GM12878 (cell line): ENCODE results near the gene TMEM131L. TPM values are rescaled to one million over a fixed set of nuclear protein-coding genes. Genes with fewer than 3 reads are reported as not detected.
A peak's percentile ranks its signal among the peaks of the same experiment; 100 is the strongest.

Source experiments
- ATAC-seq: fragments of 200-7000 bp; cut with Tn5 transposase; 3 replicates; pipeline ENCODE4 v1.9.1; 2020; ENCODE audit warnings: mild to moderate bottlenecking, moderate library complexity
- BruUV-seq: library from RNA; stranded (reverse); fragments of 400-500 nt; replicated peaks from 2 replicates; lab custom pipeline; 2021; lab: Mats Ljungman, UMichigan
- CTCF ChIA-PET: fragments of 300-600 bp; sonication (Branson Sonifier 250); formaldehyde crosslinking; extraction: SDS; loops from one replicate; lab custom pipeline; 2021; ENCODE audit warnings: inconsistent platforms; lab: Yijun Ruan, JAX
- POLR2A ChIA-PET: fragments of 350-600 bp; formaldehyde crosslinking; extraction: SDS; loops from one replicate; lab custom pipeline; 2021; ENCODE audit warnings: inconsistent platforms; lab: Charles Lee
- RAD21 ChIA-PET: fragments of 300-600 bp; sonication (Branson Sonifier 250); formaldehyde crosslinking; loops from one replicate; lab custom pipeline; 2023; ENCODE audit warnings: antibody characterized with exemption; ENCODE audit not compliant: unreplicated experiment; lab: Charles Lee
- SMC1A ChIA-PET: fragments of 300-600 bp; sonication (Branson Sonifier 250); formaldehyde crosslinking; loops from one replicate; lab custom pipeline; 2023; ENCODE audit not compliant: unreplicated experiment, uncharacterized antibody; lab: Charles Lee
- DNase-seq: peaks from one replicate; pipeline ENCODE4 v3.0.0-alpha.2; 2011; ENCODE audit warnings: low read depth, low spot score
- FAIRE-seq: peaks from 3 replicates; lab custom pipeline; 2011; peaks lifted over from hg19 to GRCh38; lab: Jason Lieb, UNC
- H2AFZ ChIP-seq: 2 replicates; pipeline ENCODE4 v1.6.0; 2011; ENCODE audit warnings: low read depth, low read length, control low read depth; ENCODE audit not compliant: control insufficient read depth
- H3K27ac ChIP-seq: 2 replicates; pipeline ENCODE4 v1.5.1; 2011; ENCODE audit warnings: control low read depth; ENCODE audit not compliant: control insufficient read depth, insufficient read depth
- H3K27me3 ChIP-seq, 2 experiments: replicated peaks in 1 of 2; 2 replicates each; pipeline versions ENCODE4 v1.6.0 to v1.6.1; 2011; ENCODE audit warnings: low read length in 1 of 2; ENCODE audit not compliant: control insufficient read depth in 2 of 2, insufficient read depth in 2 of 2
- H3K36me3 ChIP-seq, 2 experiments: 2 replicates each; pipeline ENCODE4 v1.5.1; 2011; ENCODE audit warnings: low read length in 1 of 2; ENCODE audit not compliant: control insufficient read depth in 2 of 2, insufficient read depth in 2 of 2
- H3K4me1 ChIP-seq: 2 replicates; pipeline ENCODE4 v1.6.1; 2011; ENCODE audit warnings: mild to moderate bottlenecking, low read length, moderate library complexity, mixed read lengths; ENCODE audit not compliant: control insufficient read depth, insufficient read depth
- H3K4me2 ChIP-seq: 2 replicates; pipeline ENCODE4 v1.6.0; 2011; ENCODE audit warnings: control low read depth; ENCODE audit not compliant: control insufficient read depth, insufficient read depth
- H3K4me3 ChIP-seq: fragments of 200-600 bp; sonication (generic); 2 replicates; pipeline ENCODE4 v1.5.1; 2016
- H3K79me2 ChIP-seq: 2 replicates; pipeline ENCODE4 v1.6.0; 2011; ENCODE audit warnings: low read length; ENCODE audit not compliant: control insufficient read depth, insufficient read depth
- H3K9ac ChIP-seq: 2 replicates; pipeline ENCODE4 v1.8.0; 2011; ENCODE audit warnings: low read length, control low read depth, mixed read lengths; ENCODE audit not compliant: control insufficient read depth, insufficient read depth
- H3K9me3 ChIP-seq: replicated peaks from 3 replicates; pipeline ENCODE4 v1.5.1; 2011; ENCODE audit warnings: mild to moderate bottlenecking, low read length; ENCODE audit not compliant: control insufficient read depth, insufficient read depth
- H4K20me1 ChIP-seq: 2 replicates; pipeline ENCODE4 v1.6.0; 2011; ENCODE audit not compliant: control insufficient read depth, insufficient read depth
- CHD2 ChIP-seq: IDR thresholded peaks from 2 replicates; pipeline ENCODE4 v1.6.1; 2011; ENCODE audit warnings: low read depth, low read length, improper control_type of control experiment, borderline replicate concordance
- CREB1 ChIP-seq: IDR thresholded peaks from 2 replicates; pipeline ENCODE4 v1.6.1; 2012; ENCODE audit warnings: low read depth, mild to moderate bottlenecking, inconsistent platforms
- IKZF1 ChIP-seq: fragments of 450-650 bp; conservative IDR thresholded peaks from 2 replicates; pipeline ENCODE4 v1.6.1; 2017; ENCODE audit warnings: antibody characterized with exemption, mild to moderate bottlenecking
- KDM1A ChIP-seq: fragments of 200-600 bp; sonication (generic); IDR thresholded peaks from 2 replicates; pipeline ENCODE4 v1.6.1; 2016; ENCODE audit warnings: borderline replicate concordance
- MEF2A ChIP-seq: IDR thresholded peaks from 2 replicates; pipeline ENCODE4 v1.6.1; 2011; ENCODE audit warnings: low read depth, mild to moderate bottlenecking, low read length, moderate library complexity; ENCODE audit not compliant: insufficient read depth
- MLLT1 ChIP-seq: fragments of 450-650 bp; IDR thresholded peaks from 2 replicates; pipeline ENCODE4 v1.6.1; 2016; ENCODE audit warnings: mild to moderate bottlenecking
- MXI1 ChIP-seq: fragments of 150-350 bp; IDR thresholded peaks from 2 replicates; pipeline ENCODE4 v1.6.1; 2011; ENCODE audit warnings: low read depth, mild to moderate bottlenecking, inconsistent platforms, low read length, improper control_type of control experiment
- NR2F1 ChIP-seq: fragments of 450-650 bp; conservative IDR thresholded peaks from 2 replicates; pipeline ENCODE4 v1.6.1; 2017; ENCODE audit warnings: mild to moderate bottlenecking
- POLR2A ChIP-seq: IDR thresholded peaks from 2 replicates; pipeline ENCODE4 v1.6.1; 2011; ENCODE audit warnings: low read depth, mild to moderate bottlenecking, low read length
- POLR2AphosphoS5 ChIP-seq: IDR thresholded peaks from 2 replicates; pipeline ENCODE4 v1.6.1; 2011; ENCODE audit warnings: mild to moderate bottlenecking, low read length, inconsistent platforms
- POU2F2 ChIP-seq: IDR thresholded peaks from 3 replicates; pipeline ENCODE4 v1.6.1; 2011; ENCODE audit warnings: low read depth, mild to moderate bottlenecking, low read length, borderline replicate concordance
- RBBP5 ChIP-seq: fragments of 200-600 bp; sonication (generic); conservative IDR thresholded peaks from 2 replicates; pipeline ENCODE4 v1.6.1; 2016
- SPI1 ChIP-seq: IDR thresholded peaks from 2 replicates; pipeline ENCODE4 v1.6.1; 2011; ENCODE audit warnings: low read depth, mild to moderate bottlenecking, low read length, moderate library complexity, borderline replicate concordance; ENCODE audit not compliant: insufficient read depth
- SRF ChIP-seq, 2 experiments: IDR thresholded peaks; 2 replicates each; pipeline ENCODE4 v1.6.1; 2011; ENCODE audit warnings: low read depth in 2 of 2, low read length in 2 of 2, mild to moderate bottlenecking in 1 of 2, moderate library complexity in 1 of 2
- TAF1 ChIP-seq: IDR thresholded peaks from 2 replicates; pipeline ENCODE4 v1.6.1; 2011; ENCODE audit warnings: mild to moderate bottlenecking, low read depth, low read length, borderline replicate concordance
- TCF12 ChIP-seq: IDR thresholded peaks from 2 replicates; pipeline ENCODE4 v1.6.1; 2011; ENCODE audit warnings: low read depth, mild to moderate bottlenecking, low read length
- ZSCAN29 ChIP-seq: fragments of 450-650 bp; IDR thresholded peaks from 2 replicates; pipeline ENCODE4 v1.6.1; 2017; ENCODE audit warnings: mild to moderate bottlenecking, moderate library complexity
- WGBS: methylation state at CpG from one replicate; pipeline ENCODE4 v1.1.6; 2016; ENCODE audit warnings: low lambda C conversion rate; ENCODE audit not compliant: insufficient replicate concordance, insufficient coverage; ENCODE audit errors: missing lambda C conversion rate; 5-methylcytosine and 5-hydroxymethylcytosine counted together
- in situ Hi-C: fragments of 300-500 bp; cut with MboI; formaldehyde crosslinking; loops from 9 replicates; pipeline ENCODE4 v1.14.3; 2018; ENCODE audit warnings: mixed read lengths
- intact Hi-C: fragments of 100-400 bp; cut with micrococcal nuclease; formaldehyde crosslinking; loops from one replicate; pipeline ENCODE4 v1.14.2; 2022; ENCODE audit not compliant: unreplicated experiment
- polyA plus RNA-seq, 11 experiments: library from polyadenylated mRNA; depleted of rRNA in 4 of 11; unstranded in 6 of 11; stranded (reverse) in 5 of 11; fragments of >200 nt; fragmentation: Nextera tagmentation in 4 of 11; fragmentation: Illumina TruSeq in 1 of 11; extraction: Ambion mirVana in 4 of 11; extraction: Trizol in 1 of 11; gene quantifications; 1 replicate in 1 of 11; 2 replicates in 10 of 11; pipeline versions ENCODE4 v1.2.1 to v1.2.3, GENCODE V29; 2011 to 2016; ENCODE audit warnings: inconsistent platforms in 2 of 11, missing spikeins in 2 of 11, low read depth in 1 of 11
- total RNA-seq, 4 experiments: library from RNA; depleted of rRNA in 3 of 4; stranded (reverse); fragments of >200 nt in 3 of 4; fragmentation: Illumina TruSeq in 1 of 4; extraction: Trizol in 1 of 4; gene quantifications; 2 replicates each; pipeline versions ENCODE4 v1.2.1 to v1.2.3, GENCODE V29; 2013 to 2021

The TMEM131L gene
- total and polyA plus RNA-seq, 10 of the 15 experiments (the other 5 are each of a cell fraction or from before 2014, with no cell fraction given), result 8.5 to 101 (median 74.4) TPM

GRCh38 chr4:153474251-153474650 is 8.1 kb downstream of the TMEM131L start:
- FAIRE-seq, result no peak

GRCh38 chr4:153476829-153477574 is 10.8 kb downstream of the TMEM131L start:
- Histone ChIP-seq H3K36me3 (peaks cover 8 to 38% of the 10 kb centered on the region in 2 experiments), H2AFZ (no peak overlapping the region), H3K4me1 (peaks cover 63% of the 10 kb centered on the region), H3K9me3 (no peaks in the 10 kb centered on the region; the same call in 1 of the 3 replicates), H3K27ac (0 out of 2 replicates have a peak overlapping the region, but pooled peaks have one; percentile 6), H3K79me2 (peaks cover 95% of the 10 kb centered on the region), H3K9ac (no peak overlapping the region), H3K4me2 (peak overlapping the region; percentile 66), H4K20me1 (no peaks in the 10 kb centered on the region), H3K4me3 (peak overlapping the region; percentile 2; the same call in 1 of the 2 replicates), H3K27me3 (no peaks in the 10 kb centered on the region)
- ChIA-PET POLR2A (interaction anchor here (0.6 to 16.1 kb wide), 5 partner anchors 9 to 21 kb away, joined by 3 to 268 read pairs (median 5); partner anchors contain the start of gene TMEM131L), CTCF (interaction anchor here (0.9 to 1.6 kb wide), 3 partner anchors 10 to 59 kb away, joined by 3 to 4 read pairs (median 4); no protein-coding TSS in a partner anchor), SMC1A (interaction anchor here (0.7 to 8.6 kb wide), 9 partner anchors 9 to 131 kb away, joined by 3 to 121 read pairs (median 3); no protein-coding TSS in a partner anchor), RAD21 (interaction anchor here (1.1 to 15.8 kb wide), 3 partner anchors 10 to 44 kb away, joined by 4 to 429 read pairs (median 16); partner anchors contain the start of gene TMEM131L)
- DNase-seq (no peak), ATAC-seq (no peak), FAIRE-seq (no peak)
- intact Hi-C loops (no loop called here), in situ Hi-C loops (no loop called here)
- 63% methylated on average over 8 of the region's 8 CpGs for WGBS
- BruUV-seq, result no TSS peak
- TF ChIP-seq CHD2, result no peak
- TF ChIP-seq POLR2A, result no peak
- TF ChIP-seq SPI1, result no peak
- no peak for TF ChIP-seq MEF2A
- peak; percentile 47; the same call in 1 of the 2 replicates for TF ChIP-seq MLLT1
- no peak for TF ChIP-seq MXI1
- no peak for TF ChIP-seq RBBP5
- no peak for TF ChIP-seq POU2F2
- TF ChIP-seq TCF12, result no peak
- no peak for TF ChIP-seq KDM1A
- no peak for TF ChIP-seq ZSCAN29

More at GRCh38 chr4:153474251-153474650, 8.1 kb downstream of the TMEM131L start:
- peaks cover 97% of the 10 kb centered on the region for H3K79me2 ChIP-seq
- in situ Hi-C loops (no loop called here), intact Hi-C loops (no loop called here)
- SMC1A ChIA-PET, result interaction anchor here (0.7 to 12.9 kb wide), 4 partner anchors 9 to 50 kb away, joined by 3 to 356 read pairs (median 22); no protein-coding TSS in a partner anchor
- 0 out of 2 replicates have a peak overlapping the region, but pooled peaks have one; percentile 27 for H3K4me3 ChIP-seq
- peaks cover 54% of the 10 kb centered on the region for H3K4me1 ChIP-seq
- no peaks in the 10 kb centered on the region for H3K27me3 ChIP-seq
- RAD21 ChIA-PET, result interaction anchor here (0.9 to 15.8 kb wide), 5 partner anchors 8 to 100 kb away, joined by 3 to 429 read pairs (median 7); no protein-coding TSS in a partner anchor
- peak overlapping the region; percentile 80 for H3K27ac ChIP-seq
- CTCF ChIA-PET, result interaction anchor here (0.9 to 2.8 kb wide), 3 partner anchors 9 to 70 kb away, joined by 3 to 17 read pairs (median 11); no protein-coding TSS in a partner anchor
- peaks cover 6 to 34% of the 10 kb centered on the region in 2 experiments for H3K36me3 ChIP-seq
- peak overlapping the region; percentile 39; the same call in 1 of the 2 replicates for H3K4me2 ChIP-seq
- no peak overlapping the region for H2AFZ ChIP-seq
- ATAC-seq, result no peak
- no peak for DNase-seq
- TF ChIP-seq SRF (IDR thresholded peaks at IDR 0.05; ENCODE audit: low read depth in 2 of 2, low read length in 2 of 2), result no peak
- TF ChIP-seq IKZF1, result no peak
- TF ChIP-seq TAF1, result no peak
- no peak for TF ChIP-seq RBBP5
- TF ChIP-seq CREB1, result no peak
- TF ChIP-seq NR2F1, result no peak
- TF ChIP-seq POLR2AphosphoS5, result no peak
- POLR2A ChIA-PET, result interaction anchor here (3.6 to 16.1 kb wide), 2 partner anchors 9 to 17 kb away, joined by 22 to 268 read pairs; no protein-coding TSS in a partner anchor
- H3K9ac ChIP-seq, result peak overlapping the region; percentile 18; the same call in 1 of the 2 replicates
- no TSS peak for BruUV-seq
- no peaks in the 10 kb centered on the region for H4K20me1 ChIP-seq
- WGBS, result 80% methylated on average over 4 of the region's 4 CpGs
- H3K9me3 ChIP-seq, result no peaks in the 10 kb centered on the region; the same call in 2 of the 3 replicates
